ENCODE measurements around the gene MAS1. TPM values are rescaled to one million over a fixed set of nuclear protein-coding genes. Genes with fewer than 3 reads are reported as not detected.

MAS1 gene
- total and polyA plus RNA-seq, 12 donors = 0.02 to 0.04 (median 0.02) TPM; not detected in 7

GRCh38 chr6:159934181-159934580 lies 43.4 kb downstream of the MAS1 start:
- 93 to 95% methylated on average over 4 of the region's 4 CpGs for WGBS, 2 donors
- no peak for TF ChIP-seq CTCF (IDR thresholded peaks at IDR 0.05)
- no peak overlapping the region for H3K27ac ChIP-seq
- no peak overlapping the region for H3K4me3 ChIP-seq
- DNase-seq = no peak
- H3K4me1 ChIP-seq = peaks cover 0 to 25% (median 7%) of the 10 kb centered on the region in 9 donors
- H3K9me3 ChIP-seq = peaks cover 0 to 10% (median 2%) of the 10 kb centered on the region in 11 donors
- no peaks in the 10 kb centered on the region for H3K27me3 ChIP-seq
- H3K36me3 ChIP-seq = no peaks in the 10 kb centered on the region
- intact Hi-C loops (cut with DNase I) = loop anchor here in 2 of 10 donors (5.0 to 10.0 kb wide), 2 partner anchors 57 to 239 kb away; partner anchors contain the start of gene SOD2 (in 1 of the 2)
- ATAC-seq = no peak

GRCh38 chr6:159935065-159935464 lies 44.3 kb downstream of the MAS1 start:
- Histone ChIP-seq H3K4me3 (no peak overlapping the region), H3K4me1 (peaks cover 0 to 26% (median 7%) of the 10 kb centered on the region in 9 donors), H3K27me3 (no peaks in the 10 kb centered on the region), H3K9me3 (peaks cover 0 to 10% (median 2%) of the 10 kb centered on the region in 11 donors), H3K36me3 (no peaks in the 10 kb centered on the region), H3K27ac (no peak overlapping the region)
- ATAC-seq (peak in 5 of 8 donors; percentile 38 to 59 (median 52)), DNase-seq (no peak)
- TF ChIP-seq CTCF (IDR thresholded peaks at IDR 0.05) = no peak
- intact Hi-C loops (cut with DNase I) = loop anchor here in 3 of 10 donors (5.0 to 10.0 kb wide), 2 partner anchors 68 to 240 kb away; partner anchors contain the start of gene SOD2 (in 1 of the 3)
- WGBS, 2 donors = 77 to 81% methylated on average over 2 of the region's 2 CpGs

- no peaks in the 10 kb centered on the region for H3K36me3 ChIP-seq
- intact Hi-C loops (cut with DNase I) = loop anchor here in 3 of 10 donors (5.0 to 10.0 kb wide), 2 partner anchors 68 to 241 kb away; partner anchors contain the start of gene SOD2 (in 1 of the 3)
- no peak for TF ChIP-seq CTCF (IDR thresholded peaks at IDR 0.05)
- H3K4me3 ChIP-seq = no peak overlapping the region
- DNase-seq = no peak
- no peaks in the 10 kb centered on the region for H3K27me3 ChIP-seq
- peak in 2 of 8 donors; percentile 28 to 54 for ATAC-seq
- peaks cover 0 to 24% (median 7%) of the 10 kb centered on the region in 9 donors for H3K4me1 ChIP-seq
- WGBS, 2 donors = 87 to 89% methylated on average over 2 of the region's 2 CpGs
- peaks cover 0 to 10% (median 2%) of the 10 kb centered on the region in 11 donors for H3K9me3 ChIP-seq
- H3K27ac ChIP-seq = no peak overlapping the region
These were observed 44.8 kb downstream of the MAS1 start for GRCh38 chr6:159935633-159936032.

GRCh38 chr6:159939591-159940016 lies 48.8 kb downstream of the MAS1 start:
- Histone ChIP-seq H3K4me1 (peaks cover 0 to 32% (median 16%) of the 10 kb centered on the region in 9 donors), H3K9me3 (peaks cover 0 to 23% (median 8%) of the 10 kb centered on the region in 11 donors), H3K27ac (peak overlapping the region in 5 of 10 donors; percentile 22 to 49 (median 42)), H3K27me3 (no peaks in the 10 kb centered on the region), H3K36me3 (no peaks in the 10 kb centered on the region), H3K4me3 (no peak overlapping the region)
- intact Hi-C loops (cut with DNase I) = loop anchor here in 7 of 10 donors (2.0 to 10.0 kb wide), 4 partner anchors 72 to 245 kb away; partner anchors contain the start of gene SOD2 (in 1 of the 7)
- TF ChIP-seq CTCF (IDR thresholded peaks at IDR 0.05) = no peak
- DNase-seq = peak; percentile 50 to 71
- WGBS, 2 donors = 57 to 69% methylated on average over 6 of the region's 6 CpGs
- peak; percentile 72 to 90 (median 81) for ATAC-seq

Other genes starting within 250 kb of the MAS1 start
- 1,000 to 10,000 TPM in 1 of 10 donors, 100 to 1,000 TPM in 9; 720 to 1,111 (median 848) TPM for gene SOD2, start 197.7 kb upstream of the MAS1 start, total RNA-seq
- gene SOD2, start 197.7 kb upstream of the MAS1 start, polyA plus RNA-seq = 100 to 1,000 TPM; 144 to 208 TPM
- 10 to 100 TPM; 44.4 to 70.1 (median 47.2) TPM for gene WTAP, start 163.5 kb upstream of the MAS1 start, total RNA-seq
- 10 to 100 TPM; 47.8 to 50.4 TPM for gene WTAP, start 163.5 kb upstream of the MAS1 start, polyA plus RNA-seq
- 1 to 10 TPM; 3.4 to 7.5 (median 5.8) TPM for gene ACAT2, start 128.9 kb upstream of the MAS1 start, total RNA-seq
- gene ACAT2, start 128.9 kb upstream of the MAS1 start, polyA plus RNA-seq = 10 to 100 TPM in 1 of 2 donors, 1 to 10 TPM in 1; 3.9 to 15.3 TPM
- 100 to 1,000 TPM; 124 to 176 (median 139) TPM for gene TCP1, start 101.4 kb upstream of the MAS1 start, total RNA-seq
- gene TCP1, start 101.4 kb upstream of the MAS1 start, polyA plus RNA-seq = 100 to 1,000 TPM in 1 of 2 donors, 10 to 100 TPM in 1; 71.7 to 156 TPM
- 10 to 100 TPM; 53.9 to 70.8 (median 58.8) TPM for gene MRPL18, start 100.5 kb upstream of the MAS1 start, total RNA-seq
- 100 to 1,000 TPM; 116 to 131 TPM for gene MRPL18, start 100.5 kb upstream of the MAS1 start, polyA plus RNA-seq
- under 1 TPM in 4 of 10 donors, not detected in 6; 0.13 to 0.72 (median 0.25) TPM for gene PNLDC1, start 90.7 kb upstream of the MAS1 start, total RNA-seq
- gene PNLDC1, start 90.7 kb upstream of the MAS1 start, polyA plus RNA-seq = under 1 TPM; 0.09 to 0.29 TPM
- 10 to 100 TPM; 61.7 to 95.6 (median 72.2) TPM for gene IGF2R, start 78.1 kb downstream of the MAS1 start, total RNA-seq
- 10 to 100 TPM; 13.7 to 21.1 TPM for gene IGF2R, start 78.1 kb downstream of the MAS1 start, polyA plus RNA-seq
- 1 to 10 TPM in 1 of 10 donors, under 1 TPM in 7, not detected in 2; 0.16 to 1.4 (median 0.51) TPM for gene SLC22A1, start 230.8 kb downstream of the MAS1 start, total RNA-seq
- gene SLC22A1, start 230.8 kb downstream of the MAS1 start, polyA plus RNA-seq = under 1 TPM in 1 of 2 donors, not detected in 1; 0.10 TPM

Data from heart right ventricle (tissue), 16 donors.